Heart left ventricle (tissue), 16 donors: ENCODE data around the gene SLC2A9. TPM values are rescaled to one million over a fixed set of nuclear protein-coding genes. Genes with fewer than 3 reads are reported as not detected.

Experiments
- ATAC-seq, 4 donors: fragments of 200-7000 bp; cut with Tn5 transposase; one replicate each; pipeline ENCODE4 v1.9.1; 2020 to 2022; ENCODE audit warnings: moderate library complexity in 4 of 4, mild to moderate bottlenecking in 3 of 4, moderate number of reproducible peaks in 1 of 4
- DNase-seq, 5 donors: peaks; one replicate each; pipeline ENCODE4 v3.0.0-alpha.2; 2020
- H3K27ac ChIP-seq, 12 donors: fragments of 200-600 bp; sonication (generic) in 4 of 12; one replicate each; pipeline versions ENCODE4 v1.5.0 to v1.8.0; 2016 to 2022; ENCODE audit warnings: mild to moderate bottlenecking in 2 of 12
- H3K27me3 ChIP-seq, 9 donors: fragments of 200-600 bp; sonication (generic) in 2 of 9; one replicate each; pipeline versions ENCODE4 v1.5.1 to v1.8.0; 2016 to 2022; ENCODE audit warnings: mild to moderate bottlenecking in 3 of 9
- H3K36me3 ChIP-seq, 9 donors: fragments of 200-600 bp; sonication (generic) in 2 of 9; one replicate each; pipeline versions ENCODE4 v1.5.0 to v1.8.0; 2018 to 2022; ENCODE audit warnings: mild to moderate bottlenecking in 2 of 9
- H3K4me1 ChIP-seq, 12 donors: fragments of 200-600 bp; sonication (generic) in 4 of 12; one replicate each; pipeline versions ENCODE4 v1.5.0 to v1.8.0; 2016 to 2022; ENCODE audit warnings: mild to moderate bottlenecking in 3 of 12
- H3K4me3 ChIP-seq, 12 donors: fragments of 200-600 bp; sonication (generic) in 4 of 12; one replicate each; pipeline versions ENCODE4 v1.5.0 to v1.8.0; 2017 to 2022; ENCODE audit warnings: mild to moderate bottlenecking in 9 of 12, moderate library complexity in 4 of 12
- H3K9me3 ChIP-seq, 12 donors: fragments of 200-600 bp; sonication (generic) in 4 of 12; one replicate each; pipeline versions ENCODE4 v1.5.0 to v1.8.0; 2016 to 2022; ENCODE audit warnings: mild to moderate bottlenecking in 1 of 12
- CTCF ChIP-seq, 12 donors: fragments of 200-600 bp; sonication (generic) in 4 of 12; IDR thresholded peaks; one replicate each; pipeline versions ENCODE4 v1.5.0 to v1.8.0; 2018 to 2022; ENCODE audit warnings: antibody characterized with exemption in 12 of 12, mild to moderate bottlenecking in 5 of 12
- POLR2A ChIP-seq, 2 donors: fragments of 450-650 bp; IDR thresholded peaks; one replicate each; pipeline ENCODE4 v1.6.1; 2017; ENCODE audit warnings: antibody characterized with exemption in 2 of 2, mild to moderate bottlenecking in 2 of 2, moderate library complexity in 2 of 2
- WGBS, 4 donors: extraction: QIAGEN DNeasy Blood & Tissue Kit in 2 of 4; methylation state at CpG; one replicate each; pipeline versions ENCODE4 v1.1.5 to v1.1.7; 2013 to 2018; 5-methylcytosine and 5-hydroxymethylcytosine counted together
- intact Hi-C, 10 donors: fragments of 100-400 bp; cut with DNase I; formaldehyde crosslinking; loops; one replicate each; pipeline versions ENCODE4 v1.11.1 to v1.14.2; 2022
- polyA plus RNA-seq, 2 donors: library from polyadenylated mRNA; stranded (reverse); fragments of 200-250 nt; gene quantifications; one replicate each; pipeline ENCODE4 v1.2.3, GENCODE V29; 2013
- total RNA-seq, 9 donors: library from RNA; depleted of rRNA in 2 of 9; stranded (reverse); fragments of >200 nt in 2 of 9; fragmentation: NEBNext Ultra II Directional in 3 of 9; extraction: Animal tissue kit (Norgen Biotek cat#: 25700) in 3 of 9; gene quantifications; one replicate each; pipeline versions ENCODE4 v1.1.0 to v1.2.4, GENCODE V29; 2016 to 2023
- donor health status: ischemic (EF 13 %, LVEDD 7.1; RV severe dilation, severe dysfunction).
- donor health status: healthy with polysubstance abuse.
- donor health status: DM: no; HTN: yes; CAD: no.
- donor health status: DM: no; HTN: no; CAD: no.
- donor health status: ischemic (EF 25% LVEDD 6.9; RV normal size, moderate dysfunction).
- donor health status: ischemic (EF 25% LVEDD 5.7; RV mildly dilated, moderate dysfunction).
- donor health status: healthy.
- donor health status: DM: yes; HTN: yes; CAD: no.
- donor health status: ischemic (EF 35%, LVEDD 5.7; RV mildly dilated, moderate dysfunction).
- donor health status: nonischemic (EF 11% LVEDD 7.7; RV severe dilation, severe dysfunction).
- donor health status: DM: yes; HTN: yes; CAD: no.
- donor health status: PGD.
- donor health status: ischemic (EF 29% LVEDD 5.4; RV normal size, mild dysfunction).
- donor health status: nonischemic (EF 23%, LVEDD 6.1; RV moderate dilation, normal function).

The SLC2A9 gene
- total and polyA plus RNA-seq, 11 donors: 1.6 to 15.1 (median 5.1) TPM

- DNase-seq: no peak
- no peaks in the 10 kb centered on the region for H3K27me3 ChIP-seq
- H3K36me3 ChIP-seq: peaks cover 0 to 60% (median 25%) of the 10 kb centered on the region in 9 donors
- H3K4me3 ChIP-seq: no peak overlapping the region
- H3K27ac ChIP-seq: no peak overlapping the region
- TF ChIP-seq POLR2A (IDR thresholded peaks at IDR 0.05) (no peak), CTCF (IDR thresholded peaks at IDR 0.05) (no peak)
- intact Hi-C loops: loop anchor here in 2 of 10 donors (5.0 to 10.0 kb wide), 3 partner anchors 161 to 361 kb away; no protein-coding TSS in a partner anchor
- no peak for ATAC-seq
- H3K4me1 ChIP-seq: peaks cover 0 to 15% (median 9%) of the 10 kb centered on the region in 12 donors
- no peaks in the 10 kb centered on the region for H3K9me3 ChIP-seq
- WGBS, 4 donors: 38 to 72% (median 56%) methylated on average over 2 of the region's 2 CpGs
These were observed 44.9 kb upstream of the SLC2A9 start for GRCh38 chr4:10066206-10066605.

GRCh38 chr4:10063544-10064300 lies 42.4 kb upstream of the SLC2A9 start:
- H3K4me1 ChIP-seq: peaks cover 0 to 17% (median 9%) of the 10 kb centered on the region in 12 donors
- ATAC-seq: peak; percentile 93 to 99 (median 98)
- H3K27me3 ChIP-seq: no peaks in the 10 kb centered on the region
- intact Hi-C loops: loop anchor here (1.0 to 10.0 kb wide), 11 partner anchors 44 to 361 kb away; no protein-coding TSS in a partner anchor
- H3K36me3 ChIP-seq: peaks cover 0 to 46% (median 18%) of the 10 kb centered on the region in 9 donors
- no peak overlapping the region for H3K4me3 ChIP-seq
- DNase-seq: peak; percentile 68 to 78 (median 69)
- H3K9me3 ChIP-seq: no peaks in the 10 kb centered on the region
- WGBS, 4 donors: 39 to 48% (median 45%) methylated on average over 9 of the region's 9 CpGs
- H3K27ac ChIP-seq: peak overlapping the region in 6 of 12 donors; percentile 25 to 59 (median 48)
- TF ChIP-seq POLR2A (IDR thresholded peaks at IDR 0.05) (no peak), CTCF (IDR thresholded peaks at IDR 0.05) (peak; percentile 67 to 86 (median 78))

GRCh38 chr4:10061650-10062415 lies 40.5 kb upstream of the SLC2A9 start:
- 93 to 96% (median 95%) methylated on average over 3 of the region's 3 CpGs for WGBS, 4 donors

More at GRCh38 chr4:10061650-10062415, 40.5 kb upstream of the SLC2A9 start:
- H3K4me1 ChIP-seq: peaks cover 0 to 21% (median 10%) of the 10 kb centered on the region in 12 donors
- no peaks in the 10 kb centered on the region for H3K27me3 ChIP-seq
- ATAC-seq (no peak), DNase-seq (no peak)
- H3K4me3 ChIP-seq: no peak overlapping the region
- no peaks in the 10 kb centered on the region for H3K9me3 ChIP-seq
- no peak overlapping the region for H3K27ac ChIP-seq
- H3K36me3 ChIP-seq: peaks cover 0 to 28% (median 11%) of the 10 kb centered on the region in 9 donors
- TF ChIP-seq POLR2A (IDR thresholded peaks at IDR 0.05) (no peak), CTCF (IDR thresholded peaks at IDR 0.05) (no peak)
- intact Hi-C loops: loop anchor here (2.0 to 10.0 kb wide), 8 partner anchors 43 to 360 kb away; no protein-coding TSS in a partner anchor
